ENCODE measurements around the gene ATP4A.
"Not testable (repeated sequence)": the region's sequence is repeated elsewhere in the genome, so short reads cannot be mapped to it uniquely, and the experiment has no call there.

ATP4A gene

GRCh38 chr19:35563207-35563829 is at the start of gene ATP4A:
ATP4A (minus strand) TSS chr19:35563658; CDS start chr19:35563629, 29 bp downstream.
- no peaks in the 10 kb centered on the region for H3K36me3 ChIP-seq (ENCODE audit: insufficient read depth, insufficient read length, low read length)
- H3K27me3 ChIP-seq (ENCODE audit: insufficient read depth, insufficient read length) = peaks cover 13% of the 10 kb centered on the region
- no peak for DNase-seq (ENCODE audit: low read depth, low spot score)
- H3K4me3 ChIP-seq (ENCODE audit: insufficient read length, low read depth) = no peak within 1 kb of the TSS
- no peak within 1 kb of the TSS for H3K9ac ChIP-seq (ENCODE audit: insufficient read length, low read depth)
- H3K9me3 ChIP-seq (ENCODE audit: insufficient read depth, low read length) = no peaks in the 10 kb centered on the region
- H3K4me1 ChIP-seq (ENCODE audit: insufficient read depth, insufficient read length) = peaks cover 5% of the 10 kb centered on the region
- TF ChIP-seq YY1 (IDR thresholded peaks at IDR 0.05; ENCODE audit: insufficient read depth, insufficient read length) = no peak
- no peak for TF ChIP-seq ZNF274 (IDR thresholded peaks at IDR 0.05; ENCODE audit: low read depth, low read length)
- TF ChIP-seq SUZ12 (IDR thresholded peaks at IDR 0.05; ENCODE audit: extremely low read depth, insufficient read depth, insufficient read length) = no peak

- Histone ChIP-seq H3K4me3 (ENCODE audit: insufficient read length, low read depth) (peak within 1 kb of the TSS; percentile 66), H3K9ac (ENCODE audit: insufficient read length, low read depth) (peak within 1 kb of the TSS; percentile 76), H3K27me3 (ENCODE audit: insufficient read depth, insufficient read length) (peaks cover 6% of the 10 kb centered on the region), H3K9me3 (ENCODE audit: insufficient read depth, low read length) (peaks cover 9% of the 10 kb centered on the region; the same call in 1 of the 2 replicates), H3K36me3 (ENCODE audit: insufficient read depth, insufficient read length, low read length) (peaks cover 23% of the 10 kb centered on the region), H3K4me1 (ENCODE audit: insufficient read depth, insufficient read length) (peaks cover 4% of the 10 kb centered on the region)
- peak; percentile 85 for DNase-seq (ENCODE audit: low read depth, low spot score)
- no peak for TF ChIP-seq SUZ12 (IDR thresholded peaks at IDR 0.05; ENCODE audit: extremely low read depth, insufficient read depth, insufficient read length)
- no peak for TF ChIP-seq YY1 (IDR thresholded peaks at IDR 0.05; ENCODE audit: insufficient read depth, insufficient read length)
- no peak for TF ChIP-seq ZNF274 (IDR thresholded peaks at IDR 0.05; ENCODE audit: low read depth, low read length)
Observed at GRCh38 chr19:35612559-35613321, 49.3 kb upstream of the ATP4A start, which contains the start of gene HAUS5. HAUS5 (plus strand) TSS chr19:35612735; CDS start chr19:35612795, 60 bp downstream.

GRCh38 chr19:35612224-35612558 is 48.7 kb upstream of the ATP4A start:
- Histone ChIP-seq H3K4me3 (ENCODE audit: insufficient read length, low read depth) (peak overlapping the region; percentile 66), H3K9ac (ENCODE audit: insufficient read length, low read depth) (peak overlapping the region; percentile 76), H3K9me3 (ENCODE audit: insufficient read depth, low read length) (peaks cover 14% of the 10 kb centered on the region; the same call in 1 of the 2 replicates), H3K4me1 (ENCODE audit: insufficient read depth, insufficient read length) (peaks cover 4% of the 10 kb centered on the region), H3K36me3 (ENCODE audit: insufficient read depth, insufficient read length, low read length) (peaks cover 18% of the 10 kb centered on the region), H3K27me3 (ENCODE audit: insufficient read depth, insufficient read length) (peaks cover 6% of the 10 kb centered on the region)
- no peak for DNase-seq (ENCODE audit: low read depth, low spot score)
- TF ChIP-seq ZNF274 (IDR thresholded peaks at IDR 0.05; ENCODE audit: low read depth, low read length) (no peak), SUZ12 (IDR thresholded peaks at IDR 0.05; ENCODE audit: extremely low read depth, insufficient read depth, insufficient read length) (no peak), YY1 (IDR thresholded peaks at IDR 0.05; ENCODE audit: insufficient read depth, insufficient read length) (no peak)

- Histone ChIP-seq H3K36me3 (ENCODE audit: insufficient read depth, insufficient read length, low read length) (peaks cover 8% of the 10 kb centered on the region), H3K9me3 (ENCODE audit: insufficient read depth, low read length) (peaks cover 29% of the 10 kb centered on the region; the same call in 1 of the 2 replicates), H3K9ac (ENCODE audit: insufficient read length, low read depth) (no peak overlapping the region), H3K4me3 (ENCODE audit: insufficient read length, low read depth) (no peak overlapping the region), H3K27me3 (ENCODE audit: insufficient read depth, insufficient read length) (peaks cover 6% of the 10 kb centered on the region), H3K4me1 (ENCODE audit: insufficient read depth, insufficient read length) (peaks cover 4% of the 10 kb centered on the region)
- TF ChIP-seq ZNF274 (IDR thresholded peaks at IDR 0.05; ENCODE audit: low read depth, low read length) (no peak), YY1 (IDR thresholded peaks at IDR 0.05; ENCODE audit: insufficient read depth, insufficient read length) (no peak), SUZ12 (IDR thresholded peaks at IDR 0.05; ENCODE audit: extremely low read depth, insufficient read depth, insufficient read length) (no peak)
- DNase-seq (ENCODE audit: low read depth, low spot score) = no peak
Observed at GRCh38 chr19:35609851-35610353, 46.4 kb upstream of the ATP4A start.

GRCh38 chr19:35608251-35608650 is 44.8 kb upstream of the ATP4A start:
- Histone ChIP-seq H3K4me1 (ENCODE audit: insufficient read depth, insufficient read length) (no peaks in the 10 kb centered on the region), H3K4me3 (ENCODE audit: insufficient read length, low read depth) (no peak overlapping the region), H3K27me3 (ENCODE audit: insufficient read depth, insufficient read length) (peaks cover 6% of the 10 kb centered on the region), H3K36me3 (ENCODE audit: insufficient read depth, insufficient read length, low read length) (no peaks in the 10 kb centered on the region), H3K9ac (ENCODE audit: insufficient read length, low read depth) (no peak overlapping the region), H3K9me3 (ENCODE audit: insufficient read depth, low read length) (peaks cover 29% of the 10 kb centered on the region; the same call in 1 of the 2 replicates)
- DNase-seq (ENCODE audit: low read depth, low spot score) = no peak
- TF ChIP-seq ZNF274 (IDR thresholded peaks at IDR 0.05; ENCODE audit: low read depth, low read length) = no peak
- TF ChIP-seq YY1 (IDR thresholded peaks at IDR 0.05; ENCODE audit: insufficient read depth, insufficient read length) = no peak
- TF ChIP-seq SUZ12 (IDR thresholded peaks at IDR 0.05; ENCODE audit: extremely low read depth, insufficient read depth, insufficient read length) = no peak

GRCh38 chr19:35607661-35608060 is 44.2 kb upstream of the ATP4A start:
- no peaks in the 10 kb centered on the region for H3K4me1 ChIP-seq (ENCODE audit: insufficient read depth, insufficient read length)
- H3K27me3 ChIP-seq (ENCODE audit: insufficient read depth, insufficient read length) = peaks cover 6% of the 10 kb centered on the region
- peaks cover 29% of the 10 kb centered on the region; the same call in 1 of the 2 replicates for H3K9me3 ChIP-seq (ENCODE audit: insufficient read depth, low read length)
- no peak for DNase-seq (ENCODE audit: low read depth, low spot score)
- no peak overlapping the region for H3K4me3 ChIP-seq (ENCODE audit: insufficient read length, low read depth)
- TF ChIP-seq YY1 (IDR thresholded peaks at IDR 0.05; ENCODE audit: insufficient read depth, insufficient read length) (no peak), SUZ12 (IDR thresholded peaks at IDR 0.05; ENCODE audit: extremely low read depth, insufficient read depth, insufficient read length) (no peak), ZNF274 (IDR thresholded peaks at IDR 0.05; ENCODE audit: low read depth, low read length) (no peak)
- H3K9ac ChIP-seq (ENCODE audit: insufficient read length, low read depth) = no peak overlapping the region
- H3K36me3 ChIP-seq (ENCODE audit: insufficient read depth, insufficient read length, low read length) = no peaks in the 10 kb centered on the region

- peaks cover 29% of the 10 kb centered on the region; the same call in 1 of the 2 replicates for H3K9me3 ChIP-seq (ENCODE audit: insufficient read depth, low read length)
- not testable (repeated sequence) for DNase-seq (ENCODE audit: low read depth, low spot score); H3K27me3 ChIP-seq (ENCODE audit: insufficient read depth, insufficient read length); H3K4me3 ChIP-seq (ENCODE audit: insufficient read length, low read depth); H3K9ac ChIP-seq (ENCODE audit: insufficient read length, low read depth); H3K4me1 ChIP-seq (ENCODE audit: insufficient read depth, insufficient read length); H3K36me3 ChIP-seq (ENCODE audit: insufficient read depth, insufficient read length, low read length)
Observed at GRCh38 chr19:35607170-35607569, 43.7 kb upstream of the ATP4A start.

- H3K4me1 ChIP-seq (ENCODE audit: insufficient read depth, insufficient read length); H3K9ac ChIP-seq (ENCODE audit: insufficient read length, low read depth); H3K27me3 ChIP-seq (ENCODE audit: insufficient read depth, insufficient read length); H3K36me3 ChIP-seq (ENCODE audit: insufficient read depth, insufficient read length, low read length); DNase-seq (ENCODE audit: low read depth, low spot score); H3K4me3 ChIP-seq (ENCODE audit: insufficient read length, low read depth): not testable (repeated sequence)
- peaks cover 29% of the 10 kb centered on the region; the same call in 1 of the 2 replicates for H3K9me3 ChIP-seq (ENCODE audit: insufficient read depth, low read length)
Observed at GRCh38 chr19:35604436-35604835, 41.0 kb upstream of the ATP4A start.
